HG02678 (cell line): ENCODE results near the gene UBE3A.

ENCODE experiments used
- ATAC-seq: cut with Tn5 transposase; IDR thresholded peaks from one replicate; pipeline ENCODE4 v1.9.1; 2021; ENCODE audit warnings: mild to moderate bottlenecking, moderate library complexity; ENCODE audit not compliant: unreplicated experiment

Gene UBE3A

GRCh38 chr15:25406846-25407245 is 32.0 kb downstream of the UBE3A start:
- no peak for ATAC-seq

- no peak for ATAC-seq
Measured at GRCh38 chr15:25406261-25406660, 32.6 kb downstream of the UBE3A start.

DNA sequence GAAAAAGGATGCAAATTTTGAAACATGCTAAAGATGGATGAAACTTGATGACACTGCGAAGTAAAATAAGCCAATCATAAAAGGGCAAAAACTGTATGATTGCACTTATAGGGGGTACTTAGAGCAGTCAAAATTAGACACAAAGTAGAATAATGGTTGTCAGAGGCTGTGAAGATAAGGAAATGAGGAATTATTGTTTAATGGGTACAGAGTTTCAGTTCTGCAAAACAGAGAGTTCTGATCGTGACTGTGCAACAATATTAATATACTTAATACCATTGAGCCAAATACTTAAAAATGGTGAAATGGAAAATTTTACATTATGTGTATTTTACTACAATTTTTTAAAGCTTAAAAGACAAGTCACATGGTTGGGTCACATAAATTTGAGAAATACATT is 35.1 kb downstream of the UBE3A start:
- no peak for ATAC-seq

DNA sequence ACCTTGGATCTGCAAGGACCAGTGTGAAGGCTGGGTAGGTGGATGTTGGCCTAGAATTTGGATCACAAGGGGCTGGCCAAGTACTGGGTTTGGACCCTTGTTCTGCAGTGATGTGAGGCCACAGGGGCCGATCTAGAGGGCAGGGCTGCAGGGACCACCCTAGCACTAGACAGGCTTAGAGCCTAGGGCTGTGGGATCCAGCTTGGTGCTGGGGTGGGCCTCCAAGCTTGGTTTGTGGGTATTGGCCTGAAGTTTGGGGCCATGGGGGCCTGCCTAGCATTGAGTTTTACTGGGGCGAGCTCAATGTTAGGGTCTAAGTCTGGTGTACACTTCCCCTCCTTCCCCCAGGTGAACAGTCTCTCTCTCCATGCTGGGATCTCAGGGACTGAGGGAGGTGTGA is 36.5 kb downstream of the UBE3A start:
- no peak for ATAC-seq

DNA sequence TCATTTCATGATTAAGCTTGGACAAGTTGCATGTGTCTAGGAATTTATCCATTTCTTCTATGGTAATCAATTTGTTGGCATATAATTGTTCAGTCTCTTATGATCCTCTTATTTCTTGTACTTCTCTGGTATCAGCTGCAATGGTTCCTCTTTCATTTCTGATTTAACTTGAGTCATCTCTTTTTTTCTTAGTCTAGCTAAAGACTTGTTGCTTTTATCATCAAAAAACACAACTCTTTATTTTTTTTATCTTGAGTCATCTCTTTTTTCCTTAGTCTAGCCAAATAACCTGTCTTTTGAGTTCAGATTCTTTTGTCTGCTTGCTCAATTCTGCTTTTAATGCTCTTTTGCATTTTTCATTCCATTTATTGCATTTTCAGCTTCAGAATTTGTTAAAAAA is 37.3 kb downstream of the UBE3A start:
- ATAC-seq = no peak

DNA sequence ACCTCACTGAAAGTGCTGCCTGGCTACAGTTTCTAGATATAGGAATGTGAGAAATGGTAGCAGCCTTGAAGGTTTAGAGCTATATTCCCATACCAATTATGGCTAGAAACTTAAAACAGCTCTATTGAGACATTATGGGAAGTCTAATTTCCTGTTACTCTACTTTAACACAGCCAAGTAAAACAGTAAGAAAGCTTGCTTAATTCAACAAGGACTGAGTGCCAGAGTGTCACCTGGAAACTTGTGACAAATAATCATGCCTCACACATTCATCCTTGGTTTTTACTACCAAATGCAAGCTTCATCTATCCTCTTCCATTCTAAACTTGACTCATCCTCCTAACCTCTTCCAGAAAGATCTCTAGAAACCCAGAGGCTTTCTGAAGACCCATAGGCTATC is 41.7 kb downstream of the UBE3A start:
- ATAC-seq = no peak

- no peak for ATAC-seq
Measured at GRCh38 chr15:25394898-25395297, 43.9 kb downstream of the UBE3A start.

- no peak for ATAC-seq
Measured at GRCh38 chr15:25392806-25393205, 46.0 kb downstream of the UBE3A start.

GRCh38 chr15:25391971-25392721 is 46.7 kb downstream of the UBE3A start:
- no peak for ATAC-seq

GRCh38 chr15:25385986-25386385 is 52.8 kb downstream of the UBE3A start:
- no peak for ATAC-seq

DNA sequence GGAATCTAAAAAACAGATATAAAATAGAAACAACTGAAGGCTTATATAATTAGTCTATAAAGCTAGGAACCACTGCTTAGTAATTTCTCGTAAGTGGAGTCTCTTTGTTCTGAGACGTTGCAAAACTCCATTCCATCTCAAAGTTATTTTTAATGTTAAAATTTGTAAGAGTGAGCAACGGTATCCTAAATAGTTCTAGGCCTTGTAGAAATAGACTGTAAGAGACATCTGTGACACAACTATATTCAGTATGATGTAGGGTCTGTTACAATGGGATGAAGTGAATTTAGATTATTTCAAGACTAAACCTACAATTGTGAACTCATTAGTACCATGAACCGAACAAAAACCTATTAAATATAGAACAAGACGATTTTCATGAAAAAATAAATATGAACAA is 57.2 kb downstream of the UBE3A start:
- ATAC-seq = no peak

GRCh38 chr15:25378501-25378901 is 60.3 kb downstream of the UBE3A start:
- no peak for ATAC-seq

DNA sequence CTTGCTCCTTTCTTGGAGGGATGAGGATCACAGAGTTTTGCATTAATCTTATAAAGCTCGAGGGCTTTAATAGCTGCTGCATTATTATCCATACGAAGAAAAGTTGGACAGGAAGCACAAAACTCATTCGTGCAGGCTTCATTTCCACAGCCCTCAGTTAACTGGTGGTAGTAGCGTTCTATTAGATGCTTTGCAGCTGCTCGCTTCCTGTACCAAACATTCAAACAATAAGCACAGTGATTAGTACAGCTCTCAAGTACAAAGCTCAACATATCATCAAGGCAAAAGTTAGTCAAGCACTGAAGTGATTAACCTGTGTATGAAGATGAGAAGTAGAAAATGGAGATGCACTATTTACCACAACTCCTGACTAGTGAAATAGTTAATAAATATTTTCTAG is 63.3 kb downstream of the UBE3A start:
- no peak for ATAC-seq

GRCh38 chr15:25374143-25374542 is 64.7 kb downstream of the UBE3A start:
- ATAC-seq = no peak

DNA sequence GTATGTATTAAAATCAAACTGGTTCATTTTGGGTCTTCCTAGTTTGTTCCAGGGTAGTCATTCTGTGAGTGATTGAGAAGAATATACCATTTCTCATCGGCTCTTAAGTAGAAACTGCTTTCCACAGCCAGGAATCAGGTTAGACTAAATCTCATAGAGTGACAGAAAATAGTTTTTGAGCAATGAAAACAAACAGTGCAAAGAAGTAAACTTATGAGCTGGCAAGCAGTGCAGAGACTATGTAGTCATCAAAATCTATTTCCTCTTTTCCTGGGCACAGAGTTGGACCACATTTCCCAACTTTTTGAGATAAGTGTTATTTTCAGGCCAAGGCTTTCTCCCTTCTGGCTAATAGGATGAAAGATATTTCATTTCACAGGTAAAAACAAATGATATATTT is 66.5 kb downstream of the UBE3A start:
- no peak for ATAC-seq

GRCh38 chr15:25368850-25369249 is 70.0 kb downstream of the UBE3A start:
- no peak for ATAC-seq

DNA sequence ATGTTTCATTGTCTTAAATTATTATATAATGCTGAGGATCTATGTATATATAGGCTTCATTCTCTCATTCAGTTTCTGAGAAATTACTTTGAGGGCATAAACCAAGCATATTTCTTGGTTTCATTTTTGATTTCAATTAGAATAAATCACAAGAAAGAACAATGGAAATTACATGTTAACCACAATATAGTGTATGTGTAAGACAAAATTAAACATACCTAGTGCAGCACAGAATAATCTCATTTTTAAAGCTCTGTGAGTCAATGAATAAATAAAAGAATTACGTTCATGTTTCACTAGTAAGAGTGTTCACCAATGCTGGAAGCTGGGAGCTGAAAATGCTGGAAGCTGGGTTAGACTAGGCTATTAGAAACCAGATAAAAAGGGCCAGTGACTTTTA is 72.8 kb downstream of the UBE3A start:
- ATAC-seq = no peak

GRCh38 chr15:25362545-25362944 is 76.3 kb downstream of the UBE3A start:
- ATAC-seq = no peak

DNA sequence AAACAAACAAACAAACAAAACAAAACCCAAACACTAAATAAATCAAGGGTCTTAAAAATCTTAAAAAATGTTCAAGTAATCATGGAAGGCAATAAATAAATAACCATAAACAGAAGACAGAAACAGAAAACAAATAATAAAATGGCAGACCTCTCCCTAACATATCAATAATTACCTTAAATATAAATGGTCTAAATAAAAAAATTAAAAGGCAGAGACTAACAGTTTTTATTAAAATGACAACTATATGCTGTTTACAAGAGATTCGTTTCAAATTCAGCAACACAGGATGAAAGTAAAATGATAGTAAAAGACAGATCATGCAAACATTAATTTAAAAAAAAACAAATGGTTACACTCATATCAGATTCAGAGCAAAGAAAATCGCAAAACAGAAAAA is 91.1 kb downstream of the UBE3A start:
- ATAC-seq = no peak

DNA sequence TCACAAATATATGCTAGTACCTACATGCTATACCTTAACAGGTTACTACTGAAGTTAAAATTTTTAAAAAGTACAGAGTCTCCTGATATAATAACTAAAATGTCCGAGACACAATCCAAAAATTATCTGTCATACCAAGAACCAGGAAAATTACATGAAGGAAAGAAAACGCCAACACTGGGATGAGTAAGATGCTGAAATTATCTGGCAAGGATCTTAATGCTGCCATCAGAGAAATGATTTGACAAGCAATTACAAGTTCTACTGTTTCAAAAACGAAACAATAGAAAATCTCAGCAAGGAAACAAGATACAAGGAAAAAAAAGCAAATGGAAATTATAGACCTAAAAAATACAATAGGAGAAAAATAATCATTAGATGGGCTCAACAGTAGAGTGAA is 92.5 kb downstream of the UBE3A start:
- ATAC-seq = no peak

GRCh38 chr15:25345943-25346342 is 92.9 kb downstream of the UBE3A start:
- no peak for ATAC-seq

DNA sequence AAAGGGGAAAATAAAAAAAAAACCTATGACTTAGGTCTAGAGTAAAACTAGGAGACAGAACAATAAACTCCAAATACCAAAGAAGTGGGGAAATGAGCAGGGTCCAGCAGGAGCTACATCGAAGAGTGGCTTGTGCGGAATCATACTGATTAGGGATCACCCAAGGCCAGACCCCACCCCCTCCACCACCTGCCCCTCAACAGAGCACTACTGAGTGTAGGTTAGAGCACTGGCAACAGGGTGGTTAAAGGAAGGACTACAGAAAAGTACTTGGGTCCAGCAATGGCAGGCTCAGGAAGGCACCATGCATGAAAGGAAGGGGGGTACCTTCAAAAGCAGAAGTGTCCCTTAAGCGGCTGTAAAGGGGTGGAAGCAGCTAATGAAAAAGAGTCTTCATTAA is 96.2 kb downstream of the UBE3A start:
- no peak for ATAC-seq

DNA sequence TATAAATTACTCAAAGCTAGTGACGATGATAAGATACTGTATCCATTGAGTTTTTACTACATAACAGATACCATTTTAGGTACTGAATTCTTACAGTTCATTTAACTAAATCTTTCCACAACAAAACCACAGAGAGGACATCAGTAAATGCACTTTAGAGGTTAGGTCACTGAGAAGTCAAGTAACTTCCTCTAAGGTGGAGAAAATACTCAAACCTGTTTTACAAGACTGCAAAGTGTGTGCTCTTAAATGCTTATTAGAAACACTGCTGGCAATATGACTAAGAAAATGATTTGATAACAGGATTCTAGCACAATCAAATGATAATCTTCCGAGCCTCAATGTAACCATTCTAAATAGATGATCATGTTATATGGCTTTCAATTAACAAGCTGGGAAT is 99.4 kb downstream of the UBE3A start:
- ATAC-seq = no peak
